HG03175 (cell line): ENCODE data around the gene RNASEH1.

Experiments
- ATAC-seq: cut with Tn5 transposase; IDR thresholded peaks from one replicate; pipeline ENCODE4 v1.9.1; 2021; ENCODE audit warnings: mild to moderate bottlenecking, moderate library complexity; ENCODE audit not compliant: unreplicated experiment

The RNASEH1 gene, protein sequence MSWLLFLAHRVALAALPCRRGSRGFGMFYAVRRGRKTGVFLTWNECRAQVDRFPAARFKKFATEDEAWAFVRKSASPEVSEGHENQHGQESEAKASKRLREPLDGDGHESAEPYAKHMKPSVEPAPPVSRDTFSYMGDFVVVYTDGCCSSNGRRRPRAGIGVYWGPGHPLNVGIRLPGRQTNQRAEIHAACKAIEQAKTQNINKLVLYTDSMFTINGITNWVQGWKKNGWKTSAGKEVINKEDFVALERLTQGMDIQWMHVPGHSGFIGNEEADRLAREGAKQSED

DNA sequence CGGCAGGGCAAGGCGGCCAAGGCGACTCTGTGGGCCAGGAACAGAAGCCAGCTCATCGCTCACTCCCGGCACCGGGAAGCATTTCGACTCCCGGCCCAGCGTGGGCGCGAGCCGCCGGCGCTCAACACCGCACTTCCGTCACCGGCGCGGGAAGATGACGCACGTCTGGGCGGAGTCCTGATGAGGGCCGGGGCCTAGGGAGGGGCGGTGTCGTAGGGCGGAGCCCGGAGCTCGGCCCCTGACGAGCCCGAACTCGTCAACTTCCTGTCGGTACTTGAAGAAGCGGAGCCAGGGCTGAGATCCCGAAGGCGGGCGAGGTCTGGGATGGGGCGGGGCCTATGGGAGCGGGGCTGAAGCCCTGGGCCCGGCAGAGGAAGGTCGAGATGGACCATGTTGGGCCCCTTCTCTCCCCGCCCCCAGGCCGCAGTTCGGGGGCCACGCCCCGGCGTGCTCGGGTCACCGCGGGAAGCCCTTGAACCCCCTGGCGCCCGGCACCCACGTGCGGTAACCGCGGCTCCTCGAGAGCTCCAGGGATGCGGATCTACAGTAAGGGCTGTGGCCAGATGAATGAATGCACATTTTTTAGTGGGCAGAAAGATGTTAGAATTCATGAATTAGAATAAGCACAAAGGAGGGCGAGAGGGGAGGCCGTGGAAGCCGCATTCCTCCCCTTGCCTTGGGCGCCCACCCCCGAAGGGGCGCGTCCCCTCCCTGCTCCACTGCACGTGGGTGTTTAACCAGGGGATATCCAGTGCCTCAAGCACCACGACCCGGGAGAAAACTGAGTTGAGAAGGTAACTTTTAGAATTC, at the start of gene RNASEH1:
RNASEH1 (minus strand) TSS at position 129 of the 810 bp plus-strand sequence; CDS start at position 56, 73 bp downstream.
- peak; percentile 94 for ATAC-seq

DNA sequence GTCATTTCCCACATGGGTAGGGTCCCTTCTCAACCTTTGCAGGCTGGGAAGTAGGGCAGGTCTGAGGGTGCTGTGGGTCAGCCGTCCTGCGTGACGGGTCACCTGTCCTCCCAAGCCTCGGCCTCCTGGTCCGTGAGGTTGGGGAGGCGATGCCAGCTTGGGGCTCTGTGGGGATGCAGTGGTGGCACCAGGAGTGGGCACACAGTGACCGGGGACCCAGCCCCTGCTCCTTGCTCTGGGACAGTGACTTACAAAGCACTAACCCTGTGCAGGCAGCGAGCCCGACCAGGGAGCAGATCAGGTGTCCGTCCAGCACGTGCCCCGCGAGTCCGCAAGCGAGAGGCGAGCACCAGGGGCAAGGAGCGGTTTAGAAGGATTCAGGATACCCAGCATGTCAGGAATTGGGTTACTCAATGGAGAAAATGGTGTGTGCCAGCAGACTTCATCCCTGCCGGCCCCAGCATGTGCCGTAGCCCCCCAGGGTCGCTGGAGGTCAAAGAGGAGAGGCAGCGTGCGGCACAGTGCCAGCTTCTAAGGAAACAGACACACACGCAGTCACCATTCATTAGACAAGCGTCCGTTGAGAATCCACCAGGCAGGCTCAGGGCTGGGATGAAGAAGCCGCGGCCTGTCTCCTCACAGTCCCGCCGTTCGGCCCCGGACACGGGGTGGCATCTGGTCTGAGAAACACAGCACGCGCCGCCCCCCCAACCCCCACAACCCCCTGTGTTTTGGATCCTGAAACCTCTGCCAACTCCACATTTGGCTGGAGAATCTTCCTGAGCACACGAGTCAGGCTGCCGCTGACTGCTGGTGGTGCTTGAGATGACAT, 48.5 kb upstream of the RNASEH1 start:
- no peak for ATAC-seq

DNA sequence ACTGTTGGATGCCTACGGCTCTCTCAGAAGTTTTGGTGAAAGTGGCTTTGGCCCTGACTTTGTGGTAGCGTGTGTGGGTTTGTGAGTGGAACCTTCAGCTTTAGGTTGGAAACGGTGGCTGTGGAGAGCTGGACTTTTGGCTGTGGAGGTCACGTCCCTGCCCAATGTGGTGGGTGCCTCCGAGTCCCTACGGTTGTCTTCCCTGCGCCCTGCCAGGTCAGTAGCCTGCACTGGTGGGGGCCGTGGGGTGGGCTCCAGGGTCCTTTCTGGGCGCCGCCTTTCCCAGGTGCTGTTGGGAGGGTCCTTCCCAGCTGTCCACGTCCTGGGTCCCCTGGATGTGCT, 47.9 kb upstream of the RNASEH1 start:
- ATAC-seq = no peak

DNA sequence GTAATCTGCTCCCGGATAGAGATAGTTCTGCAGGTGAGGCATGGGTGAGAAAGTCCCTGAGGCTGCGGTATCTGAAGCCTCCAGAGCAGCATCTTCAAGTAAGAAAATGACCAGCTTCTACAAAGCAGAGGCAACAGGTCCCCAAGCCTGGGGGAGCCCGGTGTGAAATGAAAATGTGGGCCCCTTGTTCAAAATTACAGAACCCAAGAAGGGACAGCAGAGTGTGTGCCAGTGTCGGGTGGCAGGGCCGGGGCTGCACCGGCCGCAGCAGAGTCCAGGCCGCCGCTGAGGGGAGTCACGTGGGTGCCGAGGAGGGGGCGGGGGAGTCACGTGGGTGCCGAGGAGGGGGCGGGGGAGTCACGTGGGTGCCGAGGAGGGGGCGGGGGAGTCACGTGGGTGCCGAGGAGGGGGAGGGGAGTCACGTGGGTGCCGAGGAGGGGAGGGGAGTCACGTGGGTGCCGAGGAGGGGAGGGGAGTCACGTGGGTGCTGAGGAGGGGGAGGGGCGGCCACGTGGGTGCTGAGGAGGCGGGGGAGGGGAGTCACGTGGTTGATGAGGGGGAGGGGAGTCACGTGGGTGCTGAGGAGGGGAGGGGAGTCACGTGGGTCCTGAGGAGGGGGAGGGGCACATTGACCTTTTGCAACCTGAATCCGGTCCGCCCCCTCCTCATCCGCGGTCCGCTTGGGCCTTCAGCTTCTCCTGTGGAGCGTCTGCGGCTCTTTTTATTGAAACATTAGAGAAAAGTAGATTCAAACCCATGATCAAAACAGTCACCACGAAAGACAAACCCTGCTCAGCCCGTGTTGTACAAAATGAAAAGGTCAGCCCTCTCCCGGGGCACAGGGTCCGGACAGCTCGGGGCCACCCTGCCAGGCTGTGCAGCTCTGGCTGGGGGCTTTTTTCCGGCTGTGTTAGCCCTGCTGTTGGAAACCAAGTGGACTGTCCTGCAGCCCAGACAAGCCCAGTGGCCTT, 47.1 kb upstream of the RNASEH1 start:
- no peak for ATAC-seq

DNA sequence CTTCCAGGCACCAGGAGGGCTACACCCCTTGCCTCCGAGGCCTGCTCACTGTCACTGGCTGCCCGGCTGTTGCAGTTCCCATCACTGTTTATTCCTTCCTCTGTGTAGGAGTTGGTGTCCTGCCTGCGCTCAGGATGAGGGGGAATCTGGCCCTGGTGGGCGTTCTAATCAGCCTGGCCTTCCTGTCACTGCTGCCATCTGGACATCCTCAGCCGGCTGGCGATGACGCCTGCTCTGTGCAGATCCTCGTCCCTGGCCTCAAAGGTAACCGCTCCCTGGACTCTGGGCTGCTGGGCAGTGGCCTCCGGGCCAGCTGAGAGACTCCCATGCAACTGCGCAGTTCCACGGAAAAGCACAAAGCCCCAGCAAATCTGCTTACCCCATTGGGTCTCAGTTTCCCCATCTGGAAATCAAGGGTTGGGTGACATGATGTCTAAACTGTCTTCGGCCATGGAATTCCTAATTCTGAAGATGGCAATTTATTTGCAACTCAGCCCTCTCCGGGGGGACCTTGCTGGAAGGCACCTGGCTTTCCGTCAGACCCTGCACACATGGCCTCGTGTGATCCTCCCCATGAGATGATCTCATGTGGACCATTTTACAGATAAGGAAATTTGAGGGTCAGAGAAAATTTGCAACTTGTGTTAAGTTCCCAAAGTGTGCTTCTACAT, 46.2 kb upstream of the RNASEH1 start:
- no peak for ATAC-seq

DNA sequence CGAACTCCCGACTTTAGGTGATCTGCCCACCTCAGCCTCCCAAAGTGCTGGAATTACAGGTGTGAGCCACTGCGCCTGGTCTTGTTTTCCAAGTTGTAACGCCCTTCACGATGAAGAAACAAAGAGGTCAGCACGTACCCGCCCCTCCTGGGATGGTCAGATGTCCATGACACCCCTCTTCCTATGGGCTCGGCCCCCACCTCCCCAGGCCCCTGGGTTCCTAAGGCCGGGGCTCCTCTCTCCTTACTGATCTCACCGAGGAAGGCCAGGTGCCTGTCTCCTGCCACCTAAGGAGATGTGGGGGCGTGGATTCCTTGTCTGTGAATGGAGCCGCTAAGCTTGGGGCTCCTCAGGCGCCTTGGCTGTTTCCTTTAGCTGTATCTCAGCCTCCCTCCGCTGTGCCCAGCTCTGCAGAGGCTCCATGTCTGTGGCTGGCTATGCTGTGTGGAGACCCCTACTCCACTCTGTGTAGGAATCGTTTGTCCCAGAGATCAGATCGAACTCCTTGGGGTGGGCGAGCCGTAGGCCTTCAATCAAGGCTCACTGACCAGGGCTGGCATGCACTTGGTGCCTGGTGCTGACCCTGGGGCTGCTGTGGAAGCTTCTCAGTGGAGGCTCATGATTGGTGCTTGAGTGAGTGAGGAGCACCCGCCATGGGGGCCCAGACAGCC, 45.5 kb upstream of the RNASEH1 start:
- no peak for ATAC-seq

DNA sequence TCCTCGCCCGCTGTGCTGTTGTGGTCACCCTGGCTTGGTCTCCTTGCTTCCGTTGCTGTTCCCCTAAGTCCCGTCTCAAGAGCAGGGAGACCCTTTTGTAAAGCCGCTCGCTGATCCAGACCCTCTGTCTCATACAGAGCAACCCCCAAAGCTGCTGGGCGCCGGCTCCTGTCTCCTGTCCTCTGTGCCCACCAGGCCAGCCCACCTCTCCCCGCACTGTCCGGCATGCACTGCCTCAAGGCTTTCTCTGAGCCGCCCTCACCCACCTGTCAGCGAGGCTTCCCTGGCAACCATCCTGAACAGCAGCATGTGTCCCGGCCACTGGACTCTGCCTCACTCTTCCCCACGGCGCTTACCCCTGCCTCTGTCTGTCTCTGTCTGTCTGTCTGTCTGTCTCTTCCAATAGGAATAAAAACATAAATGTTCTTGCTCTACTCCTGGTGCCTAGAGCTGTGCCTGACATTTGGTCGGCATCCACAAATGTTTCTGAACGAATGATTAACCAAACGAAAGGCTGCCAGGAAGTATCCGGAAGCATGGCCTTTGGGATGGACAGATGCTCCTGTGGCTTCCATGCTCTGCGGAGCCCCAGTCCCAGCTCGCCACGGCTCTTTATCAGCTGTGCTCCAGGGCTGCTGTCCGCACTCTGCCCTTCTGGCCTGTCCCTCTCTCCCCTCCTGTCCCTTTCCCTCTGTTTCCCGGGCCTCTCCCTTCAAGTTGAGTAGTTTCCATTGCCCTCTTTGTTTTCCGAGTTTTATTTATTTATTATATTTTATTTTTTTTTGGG, 44.6 kb upstream of the RNASEH1 start:
- ATAC-seq = no peak

DNA sequence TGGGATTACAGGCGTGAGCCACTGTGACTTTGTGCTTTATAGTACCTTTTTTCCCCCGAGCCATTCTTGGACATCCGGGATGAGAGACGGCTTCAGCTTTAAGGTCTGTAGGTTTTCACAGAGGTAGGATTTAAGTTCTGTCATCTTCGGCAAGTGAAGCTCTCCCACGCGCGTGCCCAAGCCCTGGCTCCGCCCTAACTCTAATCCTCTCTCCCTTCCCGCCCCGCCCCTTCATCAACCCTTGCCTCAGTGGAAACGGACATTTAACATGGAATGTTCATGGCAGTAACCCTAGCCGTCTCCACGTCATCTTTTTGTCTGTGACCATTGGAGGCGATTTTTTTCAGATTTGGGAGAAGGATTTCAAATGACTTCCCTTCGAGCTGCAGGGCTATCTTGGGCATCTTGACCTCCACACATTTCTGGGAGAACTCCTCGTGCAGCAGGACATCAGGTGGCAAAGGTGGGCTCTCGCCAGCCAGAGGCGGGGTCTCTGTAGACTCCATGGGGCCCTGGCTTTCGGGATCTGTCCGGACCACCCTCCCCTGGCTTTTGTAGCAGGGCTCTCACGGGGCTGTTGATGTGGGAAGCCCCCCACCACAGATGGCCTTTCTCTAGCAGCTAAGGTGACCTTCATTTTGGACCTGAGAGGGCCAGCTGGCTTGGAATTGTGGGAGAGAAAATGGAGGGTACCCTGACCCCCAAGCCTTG, 43.6 kb upstream of the RNASEH1 start:
- ATAC-seq = no peak

DNA sequence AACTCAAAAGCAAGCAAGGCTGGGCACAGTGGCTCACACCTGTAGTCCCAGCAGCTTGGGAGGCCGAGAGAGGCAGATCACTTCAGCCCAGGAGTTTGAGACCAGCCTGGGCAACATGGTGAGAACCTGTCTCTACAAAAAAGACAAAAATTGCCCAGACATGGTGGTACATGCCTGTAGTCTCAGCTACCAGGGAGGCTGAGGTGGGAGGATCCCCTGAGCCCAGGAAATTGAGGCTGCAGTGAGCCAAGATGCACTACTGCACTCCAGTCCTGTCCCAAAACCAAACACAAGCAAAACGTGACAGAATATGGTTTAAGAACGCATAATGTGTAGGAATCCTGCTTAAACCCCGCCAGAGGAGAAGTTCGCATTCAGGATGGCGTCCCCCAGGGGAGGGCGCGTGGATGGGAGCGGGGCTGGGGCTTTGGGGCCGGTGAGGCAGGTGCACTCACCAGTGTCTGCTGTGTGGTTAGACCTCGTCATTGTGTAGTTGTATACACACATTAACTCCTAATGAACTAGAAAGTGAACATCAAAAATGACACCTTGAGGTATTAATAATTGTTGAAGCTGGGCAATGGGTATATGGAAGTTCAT, 42.2 kb upstream of the RNASEH1 start:
- ATAC-seq = no peak

DNA sequence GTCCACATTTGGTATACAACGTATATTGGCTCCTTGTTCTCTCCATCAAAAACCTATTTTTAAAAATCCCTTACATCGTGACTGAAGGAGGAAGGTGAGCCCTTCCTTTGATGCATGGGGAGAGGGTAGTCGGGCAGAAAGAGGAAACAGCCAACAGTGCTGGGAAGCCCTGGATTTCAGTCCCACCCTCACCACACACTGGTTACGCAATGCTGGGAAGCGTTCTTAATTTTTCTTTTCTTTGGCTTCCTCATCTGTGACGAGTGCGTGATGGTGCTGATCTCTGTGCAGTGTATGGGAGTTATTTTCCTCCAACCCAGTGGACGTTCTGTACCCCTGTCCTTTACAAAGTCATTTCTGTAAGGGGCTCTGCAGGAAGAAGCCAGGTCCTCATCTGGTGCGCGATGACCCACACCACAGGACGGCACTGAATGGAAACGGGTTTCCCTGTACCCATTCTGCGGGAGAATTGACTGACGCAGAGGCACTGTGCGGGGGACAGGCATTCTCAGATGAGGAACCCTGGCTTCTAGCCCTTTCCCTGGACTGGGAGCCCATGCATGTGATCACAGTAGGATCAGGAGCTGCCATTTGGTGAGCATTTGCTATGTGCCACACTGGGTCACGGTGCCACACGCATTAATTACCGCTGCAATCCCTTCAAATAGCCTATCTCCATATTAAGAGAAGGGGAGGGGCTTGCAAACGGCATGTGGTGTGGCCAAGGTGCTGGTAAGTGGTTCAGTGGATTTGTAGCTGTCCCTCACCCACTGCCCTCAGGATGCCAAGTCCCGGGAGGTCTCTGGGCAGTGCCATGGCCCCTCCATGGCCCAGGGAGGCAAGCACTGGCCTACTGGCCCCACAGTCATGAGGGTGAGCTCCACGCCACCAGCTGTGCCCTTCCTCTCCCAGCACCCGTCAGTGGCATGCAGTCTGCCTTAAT, 41.0 kb upstream of the RNASEH1 start:
- no peak for ATAC-seq

DNA sequence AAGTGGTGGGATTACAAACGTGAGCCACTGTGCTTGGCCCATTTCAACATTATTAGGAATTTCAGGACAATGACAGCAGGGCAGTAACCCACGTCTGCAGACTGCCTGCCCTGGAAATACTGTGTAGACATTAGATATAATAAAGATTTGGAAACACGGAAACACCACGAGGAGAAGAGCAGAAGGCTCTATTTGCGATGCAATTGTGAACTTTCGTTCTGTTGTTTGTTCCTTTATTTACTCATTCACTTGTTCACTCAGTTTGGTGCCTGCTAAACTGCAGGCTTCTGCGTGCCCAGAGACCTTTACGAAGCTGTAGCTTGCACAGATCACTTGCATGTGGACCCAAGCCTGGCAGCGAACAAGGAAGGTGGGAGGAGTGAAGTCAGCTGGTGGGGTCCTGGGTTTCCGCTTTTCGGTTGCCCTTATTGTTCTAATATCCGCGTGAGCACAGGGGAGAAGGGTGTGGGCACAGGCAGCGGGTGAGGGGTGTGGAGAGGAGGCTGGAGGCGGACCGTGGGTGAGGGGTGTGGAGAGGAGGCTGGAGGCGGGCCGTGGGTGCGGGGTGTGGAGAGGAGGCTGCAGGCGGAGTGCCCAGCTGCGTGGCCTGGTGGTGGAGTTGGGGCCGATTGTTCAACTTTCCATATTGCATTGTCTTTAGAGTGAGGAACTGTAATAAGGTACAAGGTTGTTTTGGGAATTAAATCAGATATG, 40.2 kb upstream of the RNASEH1 start:
- no peak for ATAC-seq

DNA sequence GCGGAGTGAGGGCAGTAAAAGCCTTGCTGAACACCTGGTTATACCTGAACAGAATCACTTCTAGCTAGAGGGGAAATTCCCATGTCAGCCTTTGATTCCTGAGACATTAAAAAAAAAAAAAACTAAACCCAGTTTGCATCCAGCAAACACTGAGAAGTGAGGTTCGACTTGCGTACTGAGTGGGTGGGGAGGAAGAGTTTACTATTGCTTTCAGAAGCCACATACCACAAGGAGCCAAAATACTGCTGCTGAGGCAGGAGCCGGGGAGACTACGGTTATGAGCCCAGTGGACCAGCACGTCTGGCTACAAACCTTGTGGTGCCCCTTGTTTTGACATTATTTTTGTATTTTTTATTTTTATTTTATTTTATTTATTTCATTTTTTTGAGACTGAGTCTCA, 39.4 kb upstream of the RNASEH1 start:
- no peak for ATAC-seq

DNA sequence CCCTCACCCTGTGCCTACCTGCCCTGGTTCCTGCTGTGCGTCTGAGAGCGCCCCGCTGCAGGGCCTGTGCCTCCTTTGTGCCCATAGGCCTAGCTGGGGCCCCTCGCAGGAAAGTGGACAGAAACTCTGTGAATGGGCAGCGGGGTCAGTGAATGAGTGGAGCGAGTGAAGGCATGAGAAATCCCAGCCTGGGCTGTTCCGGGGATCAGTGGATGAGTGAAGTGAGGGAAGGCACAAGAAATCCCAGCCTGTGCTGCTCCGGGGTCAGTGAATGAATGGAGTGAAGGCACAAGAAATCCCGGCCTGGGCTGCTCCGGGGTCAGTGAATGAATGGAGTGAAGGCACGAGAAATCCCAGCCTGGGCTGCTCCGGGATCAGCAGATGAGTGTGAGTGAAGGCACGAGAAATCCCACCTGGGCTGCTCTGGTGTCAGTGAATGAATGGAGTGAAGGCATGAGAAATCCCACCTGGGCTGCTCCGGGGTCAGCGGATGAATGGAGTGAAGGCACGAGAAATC, 38.8 kb upstream of the RNASEH1 start:
- no peak for ATAC-seq

DNA sequence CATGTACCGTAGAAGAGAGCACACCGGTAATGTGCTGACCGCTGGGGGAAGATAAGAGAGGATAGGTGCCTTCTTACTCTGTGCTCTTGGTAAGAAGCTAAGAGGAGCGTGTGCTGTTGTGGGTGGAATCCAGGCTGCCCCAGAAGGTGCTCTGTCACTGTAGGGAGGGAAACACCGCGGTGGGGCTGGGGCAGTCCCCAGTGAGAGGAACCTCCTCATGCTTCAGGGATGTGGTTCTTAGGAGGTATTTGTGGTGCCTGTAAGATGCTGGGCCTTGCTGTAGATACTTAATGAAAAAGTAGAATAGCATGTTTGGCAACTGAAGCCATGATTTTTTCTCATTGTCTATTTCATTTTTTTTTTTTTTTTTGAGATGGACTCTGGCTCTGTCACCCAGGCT, 37.9 kb upstream of the RNASEH1 start:
- ATAC-seq = peak; percentile 66

DNA sequence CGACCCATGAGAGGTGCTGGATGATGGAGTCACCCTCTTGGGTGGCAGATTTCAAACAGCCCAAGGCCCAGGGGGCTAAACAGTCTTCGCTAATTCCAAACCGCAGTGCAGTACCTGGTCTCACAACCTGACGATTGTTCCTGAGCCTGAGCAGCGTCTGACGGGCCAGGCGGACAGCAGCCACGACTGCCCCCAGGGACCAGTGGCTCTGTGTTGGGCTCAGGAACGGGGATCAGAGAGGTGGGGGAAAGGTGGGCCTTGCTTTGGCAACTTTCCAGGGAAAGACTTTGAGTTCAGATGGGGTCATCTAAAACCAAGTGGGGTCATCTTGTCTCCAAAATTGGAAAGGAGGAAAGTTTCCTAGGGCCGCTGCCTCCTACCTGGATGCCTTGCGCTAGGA, 37.3 kb upstream of the RNASEH1 start:
- ATAC-seq = no peak
